Measurements from ENCODE around the gene OSTM1. TPM values are rescaled to one million over a fixed set of nuclear protein-coding genes. Genes with fewer than 3 reads are reported as not detected.

The OSTM1 gene
- polyA plus RNA-seq, 1 of the 3 experiments (the other 2 are of a cell fraction), result 10.1 TPM

DNA sequence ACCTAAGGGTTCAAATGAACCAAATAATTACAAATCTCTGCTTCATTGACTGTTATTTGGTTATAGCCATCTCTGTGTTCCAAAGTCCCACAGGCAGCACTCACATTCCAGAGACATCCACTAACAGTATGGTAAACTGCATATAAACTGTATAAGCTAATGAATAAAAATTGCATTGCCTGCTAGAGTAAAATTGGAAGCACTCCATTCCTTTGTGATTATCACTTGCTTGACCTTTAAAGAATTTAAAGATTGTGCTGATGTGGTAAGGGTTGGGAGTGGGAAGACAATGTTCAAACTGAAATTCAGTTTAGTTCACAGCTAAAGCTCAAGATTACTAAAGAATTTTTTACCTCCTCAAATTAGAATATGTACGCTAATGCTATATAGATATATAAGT lies 31.0 kb upstream of the OSTM1 start:
- Histone ChIP-seq H3K36me3 (replicated peaks in 1 of 2; ENCODE audit: control insufficient read depth in 1 of 2, insufficient read depth in 2 of 2, low read length in 1 of 2) (no peaks in the 10 kb centered on the region), H3F3A (replicated peaks; ENCODE audit: insufficient read depth) (no peaks in the 10 kb centered on the region), H3K27me3 (ENCODE audit: insufficient read depth) (no peaks in the 10 kb centered on the region; the same call in 1 of the 2 replicates), H3K9me2 (no peaks in the 10 kb centered on the region), H4K20me1 (ENCODE audit: insufficient read depth) (no peaks in the 10 kb centered on the region), H3K4me2 (no peak overlapping the region), H3K4me3 (ENCODE audit: low read depth in 2 of 2, low read length in 1 of 2) (no peak overlapping the region), H3K9ac (no peak overlapping the region), H3K79me2 (ENCODE audit: insufficient read depth) (no peaks in the 10 kb centered on the region), H2AFZ (ENCODE audit: low read depth) (no peak overlapping the region), H3K4me1 (ENCODE audit: control insufficient read depth in 1 of 2, insufficient read depth in 2 of 2, low read depth in 1 of 2, low read length in 1 of 2) (no peaks in the 10 kb centered on the region), H3K9me3 (no peaks in the 10 kb centered on the region), H3K27ac (ENCODE audit: low read depth in 2 of 2, low read length in 1 of 2) (no peak overlapping the region)
- 82% methylated on average over 1 of the region's 1 CpG for WGBS (ENCODE audit: low lambda C conversion rate)
- ChIA-PET POLR2A (no interaction called here), CTCF (interaction anchor here (0.6 to 1.6 kb wide), 5 partner anchors 9 to 392 kb away, joined by 3 to 6 read pairs (median 3); no protein-coding TSS in a partner anchor)
- TF ChIP-seq FOXM1 (IDR thresholded peaks at IDR 0.05; ENCODE audit: low read depth), result no peak
- TF ChIP-seq NRF1 (IDR thresholded peaks at IDR 0.05; ENCODE audit: low read depth, low read length), result no peak
- no peak for TF ChIP-seq EZH2phosphoT487 (IDR thresholded peaks at IDR 0.05; ENCODE audit: borderline replicate concordance, low read depth)
- no peak for TF ChIP-seq ELF1 (IDR thresholded peaks at IDR 0.05)
- TF ChIP-seq TCF12 (IDR thresholded peaks at IDR 0.05), result no peak
- TF ChIP-seq YY1 (IDR thresholded peaks at IDR 0.05; ENCODE audit: low read depth), result no peak
- TF ChIP-seq MEF2A (IDR thresholded peaks at IDR 0.05; ENCODE audit: borderline replicate concordance, low read depth), result no peak
- TF ChIP-seq GABPA (IDR thresholded peaks at IDR 0.05; ENCODE audit: low read depth), result no peak
- no peak for TF ChIP-seq FOSL2 (IDR thresholded peaks at IDR 0.05; ENCODE audit: borderline replicate concordance, low read depth)
- TF ChIP-seq RFX5 (IDR thresholded peaks at IDR 0.05; ENCODE audit: low read length), result no peak
- no peak for TF ChIP-seq CHD2 (IDR thresholded peaks at IDR 0.05; ENCODE audit: low read length, partially characterized antibody)
- TF ChIP-seq RXRA (IDR thresholded peaks at IDR 0.05; ENCODE audit: borderline replicate concordance, low read depth), result no peak
- TF ChIP-seq, protein P1, sequence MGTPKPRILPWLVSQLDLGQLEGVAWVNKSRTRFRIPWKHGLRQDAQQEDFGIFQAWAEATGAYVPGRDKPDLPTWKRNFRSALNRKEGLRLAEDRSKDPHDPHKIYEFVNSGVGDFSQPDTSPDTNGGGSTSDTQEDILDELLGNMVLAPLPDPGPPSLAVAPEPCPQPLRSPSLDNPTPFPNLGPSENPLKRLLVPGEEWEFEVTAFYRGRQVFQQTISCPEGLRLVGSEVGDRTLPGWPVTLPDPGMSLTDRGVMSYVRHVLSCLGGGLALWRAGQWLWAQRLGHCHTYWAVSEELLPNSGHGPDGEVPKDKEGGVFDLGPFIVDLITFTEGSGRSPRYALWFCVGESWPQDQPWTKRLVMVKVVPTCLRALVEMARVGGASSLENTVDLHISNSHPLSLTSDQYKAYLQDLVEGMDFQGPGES (IDR thresholded peaks at IDR 0.05; ENCODE audit: low read depth, low read length), result no peak
- DNase-seq, result no peak

DNA sequence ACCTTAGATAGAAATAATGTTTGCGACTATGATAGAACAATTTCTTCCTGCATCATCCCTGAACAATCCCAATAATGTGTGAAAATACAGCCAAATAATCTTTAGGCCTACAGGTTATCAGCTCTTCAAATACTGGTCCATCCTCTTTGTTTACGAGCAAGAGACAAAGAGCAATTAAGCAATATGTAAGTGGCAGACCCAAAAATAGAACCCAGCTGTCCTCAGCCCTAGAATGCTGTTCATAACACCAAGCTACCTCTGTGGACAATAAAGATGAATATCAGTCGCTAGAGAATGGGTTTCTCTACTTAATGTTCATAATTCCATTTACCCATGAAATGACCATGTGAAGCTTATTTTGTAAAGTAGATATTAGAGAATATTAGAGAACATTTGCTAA lies 28.4 kb upstream of the OSTM1 start:
- 63% methylated on average over 3 of the region's 3 CpGs for WGBS (ENCODE audit: low lambda C conversion rate)
- TF ChIP-seq RAD21 (IDR thresholded peaks at IDR 0.05; ENCODE audit: low read length), result no peak
- no peak for TF ChIP-seq EP300 (IDR thresholded peaks at IDR 0.05; ENCODE audit: borderline replicate concordance in 1 of 2, low read depth in 1 of 2, low read length in 1 of 2)
- no peak for TF ChIP-seq FOXM1 (IDR thresholded peaks at IDR 0.05; ENCODE audit: low read depth)
- TF ChIP-seq EZH2phosphoT487 (IDR thresholded peaks at IDR 0.05; ENCODE audit: borderline replicate concordance, low read depth), result no peak
- TF ChIP-seq MXI1 (IDR thresholded peaks at IDR 0.05; ENCODE audit: low read depth, low read length), result no peak
- TF ChIP-seq, protein P2, sequence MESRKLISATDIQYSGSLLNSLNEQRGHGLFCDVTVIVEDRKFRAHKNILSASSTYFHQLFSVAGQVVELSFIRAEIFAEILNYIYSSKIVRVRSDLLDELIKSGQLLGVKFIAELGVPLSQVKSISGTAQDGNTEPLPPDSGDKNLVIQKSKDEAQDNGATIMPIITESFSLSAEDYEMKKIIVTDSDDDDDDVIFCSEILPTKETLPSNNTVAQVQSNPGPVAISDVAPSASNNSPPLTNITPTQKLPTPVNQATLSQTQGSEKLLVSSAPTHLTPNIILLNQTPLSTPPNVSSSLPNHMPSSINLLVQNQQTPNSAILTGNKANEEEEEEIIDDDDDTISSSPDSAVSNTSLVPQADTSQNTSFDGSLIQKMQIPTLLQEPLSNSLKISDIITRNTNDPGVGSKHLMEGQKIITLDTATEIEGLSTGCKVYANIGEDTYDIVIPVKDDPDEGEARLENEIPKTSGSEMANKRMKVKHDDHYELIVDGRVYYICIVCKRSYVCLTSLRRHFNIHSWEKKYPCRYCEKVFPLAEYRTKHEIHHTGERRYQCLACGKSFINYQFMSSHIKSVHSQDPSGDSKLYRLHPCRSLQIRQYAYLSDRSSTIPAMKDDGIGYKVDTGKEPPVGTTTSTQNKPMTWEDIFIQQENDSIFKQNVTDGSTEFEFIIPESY (IDR thresholded peaks at IDR 0.05; ENCODE audit: borderline replicate concordance, low read depth), result no peak
- TF ChIP-seq, protein P3, sequence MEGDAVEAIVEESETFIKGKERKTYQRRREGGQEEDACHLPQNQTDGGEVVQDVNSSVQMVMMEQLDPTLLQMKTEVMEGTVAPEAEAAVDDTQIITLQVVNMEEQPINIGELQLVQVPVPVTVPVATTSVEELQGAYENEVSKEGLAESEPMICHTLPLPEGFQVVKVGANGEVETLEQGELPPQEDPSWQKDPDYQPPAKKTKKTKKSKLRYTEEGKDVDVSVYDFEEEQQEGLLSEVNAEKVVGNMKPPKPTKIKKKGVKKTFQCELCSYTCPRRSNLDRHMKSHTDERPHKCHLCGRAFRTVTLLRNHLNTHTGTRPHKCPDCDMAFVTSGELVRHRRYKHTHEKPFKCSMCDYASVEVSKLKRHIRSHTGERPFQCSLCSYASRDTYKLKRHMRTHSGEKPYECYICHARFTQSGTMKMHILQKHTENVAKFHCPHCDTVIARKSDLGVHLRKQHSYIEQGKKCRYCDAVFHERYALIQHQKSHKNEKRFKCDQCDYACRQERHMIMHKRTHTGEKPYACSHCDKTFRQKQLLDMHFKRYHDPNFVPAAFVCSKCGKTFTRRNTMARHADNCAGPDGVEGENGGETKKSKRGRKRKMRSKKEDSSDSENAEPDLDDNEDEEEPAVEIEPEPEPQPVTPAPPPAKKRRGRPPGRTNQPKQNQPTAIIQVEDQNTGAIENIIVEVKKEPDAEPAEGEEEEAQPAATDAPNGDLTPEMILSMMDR (IDR thresholded peaks at IDR 0.05), result no peak
- no peak for TF ChIP-seq RFX5 (IDR thresholded peaks at IDR 0.05; ENCODE audit: low read length)
- TF ChIP-seq RXRA (IDR thresholded peaks at IDR 0.05; ENCODE audit: borderline replicate concordance, low read depth), result no peak
- no peak for TF ChIP-seq TAF1 (IDR thresholded peaks at IDR 0.05; ENCODE audit: borderline replicate concordance, low read depth, low read length)
- no peak for TF ChIP-seq GATA2 (CRISPR knock-in tag; IDR thresholded peaks at IDR 0.05)
- TF ChIP-seq NFIC (IDR thresholded peaks at IDR 0.05; ENCODE audit: borderline replicate concordance), result no peak

More for the DNA sequence above, 28.4 kb upstream of the OSTM1 start:
- H3K27ac ChIP-seq (ENCODE audit: low read depth in 2 of 2, low read length in 1 of 2), result no peak overlapping the region
- no peaks in the 10 kb centered on the region for H3F3A ChIP-seq (replicated peaks; ENCODE audit: insufficient read depth)
- CTCF ChIA-PET, result interaction anchor here (0.7 to 2.1 kb wide), 3 partner anchors 10 to 389 kb away, joined by 3 to 5 read pairs (median 4); no protein-coding TSS in a partner anchor
- POLR2A ChIA-PET, result no interaction called here
- H3K27me3 ChIP-seq (ENCODE audit: insufficient read depth), result no peaks in the 10 kb centered on the region
- no peaks in the 10 kb centered on the region for H4K20me1 ChIP-seq (ENCODE audit: insufficient read depth)
- H3K79me2 ChIP-seq (ENCODE audit: insufficient read depth), result no peaks in the 10 kb centered on the region
- H3K9me2 ChIP-seq, result no peaks in the 10 kb centered on the region
- H3K9ac ChIP-seq, result no peak overlapping the region
- H3K36me3 ChIP-seq (replicated peaks in 1 of 2; ENCODE audit: control insufficient read depth in 1 of 2, insufficient read depth in 2 of 2, low read length in 1 of 2), result no peaks in the 10 kb centered on the region
- H3K4me2 ChIP-seq, result no peak overlapping the region
- H3K4me1 ChIP-seq (ENCODE audit: control insufficient read depth in 1 of 2, insufficient read depth in 2 of 2, low read depth in 1 of 2, low read length in 1 of 2), result no peaks in the 10 kb centered on the region
- H3K9me3 ChIP-seq, result no peaks in the 10 kb centered on the region
- H3K4me3 ChIP-seq (ENCODE audit: low read depth in 2 of 2, low read length in 1 of 2), result no peak overlapping the region
- no peak for DNase-seq
- H2AFZ ChIP-seq (ENCODE audit: low read depth), result no peak overlapping the region

Measured in SK-N-SH (cell line).